OCI-LY7 (cell line): ENCODE measurements around the gene ITPRIP. TPM values are rescaled to one million over a fixed set of nuclear protein-coding genes. Genes with fewer than 3 reads are reported as not detected.

Experiments used
- BruUV-seq: library from RNA; stranded (reverse); fragments of 400-500 nt; replicated peaks from 2 replicates; lab custom pipeline; 2021; lab: Mats Ljungman, UMichigan
- CTCF ChIA-PET: fragments of 300-600 bp; sonication (Branson Sonifier 250); formaldehyde crosslinking; loops from one replicate; lab custom pipeline; 2022; ENCODE audit warnings: antibody characterized with exemption; ENCODE audit not compliant: unreplicated experiment; lab: Charles Lee
- POLR2A ChIA-PET: fragments of 300-600 bp; sonication (Branson Sonifier 250); formaldehyde crosslinking; loops from one replicate; lab custom pipeline; 2022; ENCODE audit warnings: antibody characterized with exemption; lab: Charles Lee
- DNase-seq: peaks from one replicate; pipeline ENCODE4 v3.0.0-alpha.2; 2015; ENCODE audit warnings: low spot score
- H2AFZ ChIP-seq: fragments of 200-600 bp; sonication (generic), shearing (Covaris generic); 2 replicates; pipeline ENCODE4 v1.6.1; 2014; ENCODE audit warnings: mild to moderate bottlenecking, antibody characterized with exemption, low read length, moderate library complexity
- H3K27ac ChIP-seq: fragments of 200-600 bp; sonication (generic); 2 replicates; pipeline ENCODE4 v1.5.1; 2014; ENCODE audit warnings: mixed run types, low read depth, mild to moderate bottlenecking, moderate library complexity, low read length, inconsistent platforms; ENCODE audit not compliant: poor library complexity, severe bottlenecking
- H3K36me3 ChIP-seq: fragments of 200-600 bp; sonication (generic); 2 replicates; pipeline ENCODE4 v1.6.1; 2014; ENCODE audit warnings: mild to moderate bottlenecking, antibody characterized with exemption, low read length, moderate library complexity, mixed read lengths; ENCODE audit not compliant: insufficient read depth
- H3K4me1 ChIP-seq: fragments of 200-600 bp; sonication (generic); 2 replicates; pipeline ENCODE4 v1.5.1; 2014; ENCODE audit warnings: mild to moderate bottlenecking, low read length; ENCODE audit not compliant: insufficient read depth, poor library complexity, severe bottlenecking
- H3K4me2 ChIP-seq: fragments of 200-600 bp; sonication (generic); 2 replicates; pipeline ENCODE4 v1.6.1; 2014; ENCODE audit warnings: mild to moderate bottlenecking, low read length
- H3K4me3 ChIP-seq: fragments of 200-600 bp; sonication (generic); 2 replicates; pipeline ENCODE4 v1.5.1; 2014; ENCODE audit warnings: mild to moderate bottlenecking, low read depth, low read length; ENCODE audit not compliant: poor library complexity, severe bottlenecking
- H3K79me2 ChIP-seq: fragments of 200-600 bp; sonication (generic); 2 replicates; pipeline ENCODE4 v1.6.1; 2016; ENCODE audit warnings: low read depth, mild to moderate bottlenecking, low read length, moderate library complexity, mixed read lengths; ENCODE audit not compliant: insufficient read depth
- H3K9me2 ChIP-seq: fragments of 200-600 bp; sonication (generic); 2 replicates; pipeline ENCODE4 v1.6.1; 2016; ENCODE audit warnings: mild to moderate bottlenecking, low read length, mixed read lengths; ENCODE audit not compliant: insufficient read depth
- H3K9me3 ChIP-seq: fragments of 200-600 bp; sonication (generic); 2 replicates; pipeline ENCODE4 v1.6.1; 2014; ENCODE audit warnings: mild to moderate bottlenecking, mixed run types, low read length, mixed read lengths
- H4K20me1 ChIP-seq: fragments of 200-600 bp; sonication (generic); 2 replicates; pipeline ENCODE4 v1.6.1; 2014; ENCODE audit warnings: mild to moderate bottlenecking, antibody characterized with exemption, low read length, moderate library complexity, mixed read lengths; ENCODE audit not compliant: insufficient read depth
- CTCF ChIP-seq: fragments of 200-600 bp; sonication (generic); conservative IDR thresholded peaks from 2 replicates; pipeline ENCODE4 v1.5.1; 2014; ENCODE audit warnings: mild to moderate bottlenecking, antibody characterized with exemption, low read length, moderate library complexity, mixed read lengths
- EZH2phosphoT487 ChIP-seq: fragments of 200-600 bp; sonication (generic); IDR thresholded peaks from 2 replicates; pipeline ENCODE4 v1.6.1; 2018; ENCODE audit warnings: low read depth, borderline replicate concordance, mild to moderate bottlenecking, mixed run types, antibody characterized with exemption, low read length, moderate library complexity, mixed read lengths
- intact Hi-C: fragments of 100-400 bp; cut with micrococcal nuclease; formaldehyde crosslinking; loops from one replicate; pipeline ENCODE4 v1.10.0; 2022; ENCODE audit not compliant: unreplicated experiment
- total RNA-seq, 2 experiments: library from RNA; depleted of rRNA in 1 of 2; stranded (reverse); fragments of >200 nt in 1 of 2; shearing (Covaris generic) in 1 of 2; gene quantifications; 2 replicates each; pipeline ENCODE4 v1.2.3, GENCODE V29; 2014 to 2022

Gene ITPRIP
- total RNA-seq, 2 experiments from 2014 or later, result 6.0 to 18.0 TPM

- no peak overlapping the region for H2AFZ ChIP-seq
- H3K4me2 ChIP-seq, result no peak overlapping the region
- H4K20me1 ChIP-seq, result no peaks in the 10 kb centered on the region; the same call in 1 of the 2 replicates
- BruUV-seq, result no TSS peak
- POLR2A ChIA-PET, result interaction anchor here (1.2 to 3.0 kb wide), 4 partner anchors 13 to 44 kb away, joined by 3 to 16 read pairs (median 7); no protein-coding TSS in a partner anchor
- peaks cover 34% of the 10 kb centered on the region for H3K36me3 ChIP-seq
- no peak overlapping the region for H3K4me3 ChIP-seq
- H3K27ac ChIP-seq, result no peak overlapping the region
- CTCF ChIA-PET, result interaction anchor here (1.9 to 3.8 kb wide), 2 partner anchors 13 to 43 kb away, joined by 4 to 28 read pairs; no protein-coding TSS in a partner anchor
- no peak for DNase-seq
- no peaks in the 10 kb centered on the region for H3K9me3 ChIP-seq
- intact Hi-C loops, result no loop called here
- TF ChIP-seq EZH2phosphoT487, result no peak
- TF ChIP-seq CTCF, result no peak
- no peaks in the 10 kb centered on the region for H3K9me2 ChIP-seq
- peaks cover 6% of the 10 kb centered on the region for H3K4me1 ChIP-seq
- H3K79me2 ChIP-seq, result no peaks in the 10 kb centered on the region
Measured at GRCh38 chr10:104307576-104308438, 30.5 kb downstream of the ITPRIP start.

GRCh38 chr10:104306897-104307296 lies 31.4 kb downstream of the ITPRIP start:
- Histone ChIP-seq H3K27ac (no peak overlapping the region), H3K9me3 (no peaks in the 10 kb centered on the region), H3K4me3 (no peak overlapping the region), H3K4me2 (no peak overlapping the region), H4K20me1 (no peaks in the 10 kb centered on the region; the same call in 1 of the 2 replicates), H2AFZ (no peak overlapping the region), H3K4me1 (peaks cover 6% of the 10 kb centered on the region), H3K79me2 (no peaks in the 10 kb centered on the region), H3K36me3 (peaks cover 25% of the 10 kb centered on the region), H3K9me2 (no peaks in the 10 kb centered on the region)
- no peak for DNase-seq
- BruUV-seq, result no TSS peak
- ChIA-PET POLR2A (interaction anchor here (0.6 to 3.0 kb wide), 9 partner anchors 9 to 45 kb away, joined by 3 to 16 read pairs (median 6); no protein-coding TSS in a partner anchor), CTCF (interaction anchor here (1.0 to 3.8 kb wide), 8 partner anchors 9 to 44 kb away, joined by 3 to 28 read pairs (median 4); no protein-coding TSS in a partner anchor)
- intact Hi-C loops, result no loop called here
- TF ChIP-seq CTCF (no peak), EZH2phosphoT487 (no peak)
